ENCODE data around the gene ZCRB1.

The ZCRB1 gene

DNA sequence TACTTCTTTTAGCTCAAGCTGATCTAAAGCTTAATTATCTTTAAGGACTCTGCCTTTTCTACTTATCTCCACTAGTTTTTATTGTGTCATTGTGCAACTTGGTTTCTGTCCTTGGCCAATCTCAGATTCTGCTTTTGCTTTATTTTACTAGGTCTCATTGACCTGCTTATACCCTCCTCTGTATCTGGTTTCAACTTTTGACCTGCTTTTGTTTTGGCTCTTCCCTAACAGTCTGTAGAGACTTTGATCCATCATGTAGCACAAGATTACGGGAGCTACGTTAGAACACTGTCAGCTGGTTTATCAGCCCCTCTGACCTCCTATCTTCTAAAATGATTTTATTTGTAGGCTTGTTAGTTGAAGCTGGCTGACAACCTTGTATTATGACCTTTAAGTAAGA is 43.6 kb downstream of the ZCRB1 start:
- no peak overlapping the region for H3K27ac ChIP-seq
- no peak for DNase-seq (ENCODE audit: low spot score)
- TF ChIP-seq, protein P1, sequence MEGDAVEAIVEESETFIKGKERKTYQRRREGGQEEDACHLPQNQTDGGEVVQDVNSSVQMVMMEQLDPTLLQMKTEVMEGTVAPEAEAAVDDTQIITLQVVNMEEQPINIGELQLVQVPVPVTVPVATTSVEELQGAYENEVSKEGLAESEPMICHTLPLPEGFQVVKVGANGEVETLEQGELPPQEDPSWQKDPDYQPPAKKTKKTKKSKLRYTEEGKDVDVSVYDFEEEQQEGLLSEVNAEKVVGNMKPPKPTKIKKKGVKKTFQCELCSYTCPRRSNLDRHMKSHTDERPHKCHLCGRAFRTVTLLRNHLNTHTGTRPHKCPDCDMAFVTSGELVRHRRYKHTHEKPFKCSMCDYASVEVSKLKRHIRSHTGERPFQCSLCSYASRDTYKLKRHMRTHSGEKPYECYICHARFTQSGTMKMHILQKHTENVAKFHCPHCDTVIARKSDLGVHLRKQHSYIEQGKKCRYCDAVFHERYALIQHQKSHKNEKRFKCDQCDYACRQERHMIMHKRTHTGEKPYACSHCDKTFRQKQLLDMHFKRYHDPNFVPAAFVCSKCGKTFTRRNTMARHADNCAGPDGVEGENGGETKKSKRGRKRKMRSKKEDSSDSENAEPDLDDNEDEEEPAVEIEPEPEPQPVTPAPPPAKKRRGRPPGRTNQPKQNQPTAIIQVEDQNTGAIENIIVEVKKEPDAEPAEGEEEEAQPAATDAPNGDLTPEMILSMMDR (conservative IDR thresholded peaks at IDR 0.05; ENCODE audit: low read depth): no peak
- ChIA-PET CTCF (interaction anchor here (0.6 kb wide), 2 partner anchors 9 to 763 kb away, joined by 4 to 7 read pairs; no protein-coding TSS in a partner anchor), POLR2A (ENCODE audit: low non-redundant PET) (no interaction called here)

DNA sequence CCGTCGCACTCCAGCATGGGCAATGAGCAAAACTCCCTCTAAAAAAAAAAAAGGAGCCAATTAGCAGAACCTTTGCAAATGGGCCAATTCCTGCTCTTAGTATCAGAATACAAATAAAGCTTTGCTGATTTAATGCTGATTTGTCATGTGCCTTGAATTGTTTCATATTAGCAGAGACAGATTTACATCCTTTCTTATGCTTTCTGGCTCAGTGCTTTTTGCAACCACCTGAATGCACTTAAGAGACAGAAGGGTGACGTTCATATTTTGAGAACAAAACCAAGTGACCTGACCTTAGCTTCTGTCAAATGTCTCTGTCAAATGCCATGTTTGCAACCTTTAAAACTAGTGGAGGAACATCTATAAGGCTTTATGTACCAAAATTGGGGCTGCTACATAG is 44.0 kb downstream of the ZCRB1 start:
- CTCF ChIA-PET: interaction anchor here (0.6 kb wide), 1 partner anchor 763 kb away, joined by 4 read pairs; no protein-coding TSS in a partner anchor
- no peak for DNase-seq (ENCODE audit: low spot score)
- POLR2A ChIA-PET (ENCODE audit: low non-redundant PET): no interaction called here
- no peak overlapping the region for H3K27ac ChIP-seq
- TF ChIP-seq, protein P1 (conservative IDR thresholded peaks at IDR 0.05; ENCODE audit: low read depth): no peak

DNA sequence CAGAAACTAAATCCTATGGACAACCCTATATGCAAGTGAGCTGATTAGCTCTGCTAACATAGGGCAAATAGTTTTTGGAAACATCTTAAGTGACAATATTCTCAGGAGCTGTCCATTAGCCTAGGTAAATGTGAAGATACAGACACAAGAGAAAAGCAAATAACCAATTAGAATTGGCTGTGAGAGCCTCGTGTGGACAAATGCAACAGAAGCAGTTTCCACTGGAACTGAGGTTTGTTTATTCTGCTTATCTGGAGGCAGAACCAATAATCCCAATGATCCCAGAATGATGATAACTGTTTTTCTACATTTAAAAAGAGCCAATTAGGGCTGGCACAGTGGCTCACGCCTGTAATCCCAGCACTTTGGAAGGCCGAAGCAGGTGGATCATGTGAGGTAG is 44.6 kb downstream of the ZCRB1 start:
- TF ChIP-seq, protein P1 (conservative IDR thresholded peaks at IDR 0.05; ENCODE audit: low read depth): no peak
- ChIA-PET POLR2A (ENCODE audit: low non-redundant PET) (no interaction called here), CTCF (no interaction called here)
- no peak overlapping the region for H3K27ac ChIP-seq
- no peak for DNase-seq (ENCODE audit: low spot score)

DNA sequence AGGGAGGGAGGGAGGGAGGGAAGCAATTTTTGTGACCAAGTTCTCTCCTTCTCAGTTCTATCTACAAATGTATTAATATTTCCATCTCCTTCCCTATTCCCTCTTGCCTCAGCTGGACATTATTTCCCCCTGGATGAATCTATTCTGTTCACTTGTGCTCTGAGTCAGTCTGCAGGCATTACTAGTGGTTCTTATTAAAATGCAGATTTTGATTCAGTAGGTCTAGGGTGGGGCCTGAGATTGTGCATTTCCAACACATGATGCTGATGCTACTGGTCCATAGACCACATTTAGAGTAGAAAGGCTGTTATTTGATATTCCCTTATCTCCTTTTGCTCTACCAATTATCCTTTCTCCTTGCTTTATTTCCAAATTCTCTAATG is 47.8 kb downstream of the ZCRB1 start:
- no peak overlapping the region for H3K27ac ChIP-seq
- TF ChIP-seq, protein P1 (conservative IDR thresholded peaks at IDR 0.05; ENCODE audit: low read depth): no peak
- POLR2A ChIA-PET (ENCODE audit: low non-redundant PET): no interaction called here
- CTCF ChIA-PET: no interaction called here
- no peak for DNase-seq (ENCODE audit: low spot score)

DNA sequence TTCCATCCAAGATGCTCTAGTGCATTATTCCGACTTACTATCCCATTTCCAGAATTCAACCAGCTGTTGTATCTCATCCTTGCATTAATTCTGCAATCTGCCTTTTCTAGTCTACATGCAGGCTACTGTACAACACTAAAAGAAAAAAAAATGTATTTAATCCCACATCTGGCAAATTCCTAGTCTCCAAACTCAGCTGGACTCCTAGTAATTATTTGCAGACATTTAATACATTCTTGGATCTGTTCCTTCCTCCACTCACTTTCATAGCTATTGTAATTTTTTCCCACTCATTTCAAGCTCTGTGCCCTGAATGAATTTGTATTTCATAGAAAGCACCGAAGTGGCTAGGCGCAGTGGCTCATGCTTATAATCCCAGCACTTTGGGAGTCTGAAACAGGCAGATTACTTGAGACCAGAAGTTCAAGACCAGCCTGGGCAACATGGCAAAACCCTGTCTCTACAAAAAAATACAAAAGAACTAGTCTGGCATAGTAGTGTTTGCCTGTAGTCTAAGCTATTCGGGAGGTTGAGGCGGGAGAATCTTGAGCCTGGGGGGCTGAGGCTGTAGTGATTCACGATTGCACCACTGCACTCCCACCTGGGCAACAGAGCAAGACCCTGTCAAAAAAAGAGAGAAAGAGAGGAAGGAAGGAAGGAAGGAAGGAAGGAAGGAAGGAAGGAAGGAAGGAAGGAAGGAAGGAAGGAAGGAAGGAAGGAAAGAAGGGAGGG is 48.3 kb downstream of the ZCRB1 start:
- ChIA-PET CTCF (no interaction called here), POLR2A (ENCODE audit: low non-redundant PET) (no interaction called here)
- H3K27ac ChIP-seq: no peak overlapping the region
- no peak for DNase-seq (ENCODE audit: low spot score)
- TF ChIP-seq, protein P1 (conservative IDR thresholded peaks at IDR 0.05; ENCODE audit: low read depth): no peak

DNA sequence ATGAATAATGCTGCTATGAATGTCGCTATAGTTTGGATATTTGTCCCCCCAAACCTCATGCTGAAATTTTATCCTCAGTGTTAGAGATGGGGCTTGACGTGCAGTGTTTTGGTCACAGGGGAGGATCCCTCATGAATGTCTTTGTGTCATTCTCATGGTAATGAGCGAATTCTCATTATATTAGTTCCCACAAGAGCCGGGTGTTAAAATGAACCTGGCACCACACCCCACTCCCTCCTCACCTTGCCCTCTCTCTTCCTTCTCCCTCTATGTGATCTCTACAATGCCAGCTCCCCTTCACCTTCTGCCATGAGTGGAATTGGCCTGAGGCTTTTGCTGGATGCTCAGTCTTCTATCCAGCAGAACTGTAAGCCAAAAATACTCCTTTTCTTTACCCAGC is 50.4 kb downstream of the ZCRB1 start:
- DNase-seq (ENCODE audit: low spot score): no peak
- CTCF ChIA-PET: interaction anchor here (0.7 kb wide), 1 partner anchor 163 kb away, joined by 7 read pairs; no protein-coding TSS in a partner anchor
- TF ChIP-seq, protein P1 (conservative IDR thresholded peaks at IDR 0.05; ENCODE audit: low read depth): no peak
- no peak overlapping the region for H3K27ac ChIP-seq
- POLR2A ChIA-PET (ENCODE audit: low non-redundant PET): no interaction called here

Measured in RWPE1 (cell line).